GM19099 (cell line): ENCODE measurements around the gene WDR70.

Experiments used
- POLR2A ChIP-seq: IDR thresholded peaks from 3 replicates; pipeline ENCODE4 v1.6.1; 2011; ENCODE audit warnings: low read depth; ENCODE audit not compliant: insufficient read length; ENCODE audit errors: extremely low read depth

The WDR70 gene

GRCh38 chr5:37606632-37607248, 227.6 kb downstream of the WDR70 start:
- no peak for TF ChIP-seq POLR2A

GRCh38 chr5:37615184-37615583, 236.1 kb downstream of the WDR70 start:
- TF ChIP-seq POLR2A, result no peak

- TF ChIP-seq POLR2A, result no peak
Measured at GRCh38 chr5:37619353-37619752, 240.2 kb downstream of the WDR70 start.

GRCh38 chr5:37626266-37626665, 247.1 kb downstream of the WDR70 start:
- no peak for TF ChIP-seq POLR2A

GRCh38 chr5:37628876-37629275, 249.8 kb downstream of the WDR70 start:
- no peak for TF ChIP-seq POLR2A

GRCh38 chr5:37631939-37632338, 252.8 kb downstream of the WDR70 start:
- TF ChIP-seq POLR2A, result no peak

- TF ChIP-seq POLR2A, result no peak
Measured at GRCh38 chr5:37637165-37637845, 258.2 kb downstream of the WDR70 start.

- TF ChIP-seq POLR2A, result no peak
Measured at GRCh38 chr5:37638897-37639296, 259.8 kb downstream of the WDR70 start.

GRCh38 chr5:37640088-37640487, 261.0 kb downstream of the WDR70 start:
- no peak for TF ChIP-seq POLR2A

- TF ChIP-seq POLR2A, result no peak
Measured at GRCh38 chr5:37641933-37642332, 262.8 kb downstream of the WDR70 start.

- no peak for TF ChIP-seq POLR2A
Measured at GRCh38 chr5:37645707-37646106, 266.6 kb downstream of the WDR70 start.

- TF ChIP-seq POLR2A, result no peak
Measured at GRCh38 chr5:37657046-37657445, 277.9 kb downstream of the WDR70 start.

- TF ChIP-seq POLR2A, result no peak
Measured at GRCh38 chr5:37658440-37658839, 279.3 kb downstream of the WDR70 start.

- no peak for TF ChIP-seq POLR2A
Measured at GRCh38 chr5:37660319-37660718, 281.2 kb downstream of the WDR70 start.

GRCh38 chr5:37661227-37661920, 282.3 kb downstream of the WDR70 start:
- TF ChIP-seq POLR2A, result no peak

- TF ChIP-seq POLR2A, result no peak
Measured at GRCh38 chr5:37661951-37662350, 282.8 kb downstream of the WDR70 start.

GRCh38 chr5:37662362-37662761, 283.2 kb downstream of the WDR70 start:
- TF ChIP-seq POLR2A, result no peak
